ENCODE measurements around the gene EEF1AKMT4.

Gene EEF1AKMT4

DNA sequence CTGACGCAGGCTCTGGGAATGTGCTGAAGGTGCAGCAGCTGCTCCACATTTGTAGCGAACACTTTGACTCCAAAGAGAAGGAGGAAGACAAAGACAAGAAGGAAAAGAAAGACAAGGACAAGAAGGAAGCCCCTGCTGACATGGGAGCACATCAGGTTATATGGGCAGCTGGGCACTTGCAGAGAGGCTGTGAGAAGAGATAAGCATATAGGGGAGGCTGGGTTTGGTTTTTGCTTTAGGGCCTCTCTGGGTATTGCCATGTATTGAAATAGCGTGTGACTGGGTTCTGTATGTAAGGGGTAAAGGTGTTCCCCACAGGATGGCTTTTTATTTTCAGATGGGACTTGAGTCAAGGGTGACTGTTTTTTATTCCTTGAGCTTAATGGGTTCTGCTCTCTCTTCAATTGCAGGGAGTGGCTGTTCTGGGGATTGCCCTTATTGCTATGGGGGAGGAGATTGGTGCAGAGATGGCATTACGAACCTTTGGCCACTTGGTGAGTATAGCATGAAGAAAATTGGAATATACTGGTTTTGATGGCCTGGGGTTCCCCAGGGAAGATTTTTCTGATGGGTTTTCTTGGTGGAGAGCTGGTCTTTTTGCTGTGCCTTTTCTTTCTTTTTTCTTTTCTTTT lies 57.0 kb downstream of the EEF1AKMT4 start:
- peaks cover 20% of the 10 kb centered on the region for H3K4me1 ChIP-seq (ENCODE audit: control insufficient read depth, insufficient read depth, low read length, unreplicated experiment)
- H3K4me3 ChIP-seq (ENCODE audit: low read depth, low read length), result no peak overlapping the region
- no peak overlapping the region for H2AFZ ChIP-seq (ENCODE audit: low read length, unreplicated experiment)
- no peak overlapping the region for H3K27ac ChIP-seq (ENCODE audit: low read depth, low read length)
- peaks cover 50% of the 10 kb centered on the region for H3K36me3 ChIP-seq (ENCODE audit: insufficient read depth, low read length)
- H3K27me3 ChIP-seq (ENCODE audit: insufficient read depth, low read length), result no peaks in the 10 kb centered on the region
- H3K79me2 ChIP-seq (ENCODE audit: control insufficient read depth, insufficient read depth, low read length, unreplicated experiment), result peaks cover 44% of the 10 kb centered on the region

DNA sequence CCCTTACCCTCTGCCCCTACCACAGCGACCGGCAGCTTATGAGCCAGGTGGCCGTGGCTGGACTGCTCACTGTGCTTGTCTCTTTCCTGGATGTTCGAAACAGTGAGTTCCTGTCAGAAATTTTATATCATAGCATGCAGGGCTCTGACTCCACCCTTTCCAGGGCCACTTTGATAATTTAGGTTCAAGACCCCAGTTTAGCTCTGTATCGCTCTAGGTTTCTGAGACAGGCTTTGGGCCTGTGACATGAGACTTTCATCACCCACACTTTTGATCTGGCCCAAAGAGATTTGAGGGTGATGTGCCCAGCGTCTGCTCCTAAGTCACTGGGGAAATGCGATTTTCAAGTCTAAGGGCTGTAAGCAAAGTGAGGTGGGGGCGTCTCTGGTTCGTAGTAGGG lies 58.4 kb downstream of the EEF1AKMT4 start:
- Histone ChIP-seq H3K27me3 (ENCODE audit: insufficient read depth, low read length) (no peaks in the 10 kb centered on the region), H3K36me3 (ENCODE audit: insufficient read depth, low read length) (peaks cover 37% of the 10 kb centered on the region), H2AFZ (ENCODE audit: low read length, unreplicated experiment) (no peak overlapping the region), H3K79me2 (ENCODE audit: control insufficient read depth, insufficient read depth, low read length, unreplicated experiment) (peaks cover 30% of the 10 kb centered on the region), H3K4me3 (ENCODE audit: low read depth, low read length) (no peak overlapping the region), H3K27ac (ENCODE audit: low read depth, low read length) (no peak overlapping the region), H3K4me1 (ENCODE audit: control insufficient read depth, insufficient read depth, low read length, unreplicated experiment) (peaks cover 5% of the 10 kb centered on the region)

Measured in ACC112 (cell line).